Ascending aorta (tissue), 2 donors: ENCODE results near the gene ESPNL. TPM values are rescaled to one million over a fixed set of nuclear protein-coding genes. Genes with fewer than 3 reads are reported as not detected.

ENCODE experiments used
- DNase-seq, 2 donors: peaks; one replicate each; pipeline ENCODE4 v3.0.0-alpha.2; 2019; ENCODE audit warnings: low spot score in 2 of 2
- H3K27ac ChIP-seq, 2 donors: fragments of 200-600 bp; sonication (generic); one replicate each; pipeline ENCODE4 v1.5.1; 2016 to 2017; ENCODE audit warnings: mild to moderate bottlenecking in 1 of 2
- H3K27me3 ChIP-seq: fragments of 200-600 bp; sonication (generic); one replicate; pipeline ENCODE4 v1.5.1; 2017
- H3K36me3 ChIP-seq, 2 donors: fragments of 200-600 bp; sonication (generic); one replicate each; pipeline ENCODE4 v1.5.1; 2016
- H3K4me1 ChIP-seq, 2 donors: fragments of 200-600 bp; sonication (generic); one replicate each; pipeline ENCODE4 v1.5.1; 2016 to 2017; ENCODE audit warnings: mild to moderate bottlenecking in 1 of 2
- H3K4me3 ChIP-seq, 2 donors: fragments of 200-600 bp; sonication (generic); one replicate each; pipeline ENCODE4 v1.5.1; 2016 to 2017; ENCODE audit warnings: mild to moderate bottlenecking in 1 of 2
- H3K9me3 ChIP-seq, 2 donors: fragments of 200-600 bp; sonication (generic); one replicate each; pipeline ENCODE4 v1.5.1; 2016
- intact Hi-C: fragments of 100-400 bp; cut with DNase I; formaldehyde crosslinking; loops from one replicate; pipeline ENCODE4 v1.15.1; 2023
- total RNA-seq: library from RNA; depleted of rRNA; stranded (reverse); fragments of >200 nt; gene quantifications from one replicate; pipeline ENCODE4 v1.1.0, GENCODE V29; 2016
- TF ChIP-seq, protein P1 (sequence below), 3 experiments: fragments of 200-600 bp in 2 of 3; fragments of 450-650 bp in 1 of 3; sonication (generic) in 2 of 3; IDR thresholded peaks; one replicate each; pipeline ENCODE4 v1.5.1; 2016 to 2019; ENCODE audit warnings: antibody characterized with exemption in 3 of 3, mild to moderate bottlenecking in 1 of 3, moderate library complexity in 1 of 3

ESPNL gene
- total RNA-seq, 1 donor from 2014 or later: not detected

DNA sequence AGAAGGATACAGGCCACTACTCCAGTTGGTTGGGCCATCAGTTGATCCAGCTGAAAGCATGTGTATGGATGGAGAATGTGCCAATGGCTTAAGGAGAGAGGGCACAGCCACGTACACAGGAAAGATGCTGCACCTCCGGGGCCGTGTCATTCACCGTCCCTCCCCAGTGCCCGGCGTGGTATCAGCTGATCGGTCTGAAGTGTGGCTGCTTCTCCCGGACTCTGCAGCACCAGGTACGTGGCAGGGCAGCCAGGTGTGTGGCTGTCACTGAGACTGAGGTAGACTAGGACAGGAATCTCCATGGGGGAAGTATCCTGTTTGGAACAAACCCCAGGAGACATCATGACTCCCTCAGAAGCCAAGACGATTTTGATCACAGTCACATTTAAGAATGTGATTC lies 54.4 kb downstream of the ESPNL start:
- no peaks in the 10 kb centered on the region for H3K9me3 ChIP-seq
- no peak for DNase-seq
- no peaks in the 10 kb centered on the region for H3K27me3 ChIP-seq
- H3K27ac ChIP-seq: no peak overlapping the region
- peaks cover 3 to 6% of the 10 kb centered on the region in 2 donors for H3K4me1 ChIP-seq
- intact Hi-C loops: no loop called here
- peaks cover 7 to 11% of the 10 kb centered on the region in 2 donors for H3K36me3 ChIP-seq
- no peak overlapping the region for H3K4me3 ChIP-seq
- TF ChIP-seq, protein P1, sequence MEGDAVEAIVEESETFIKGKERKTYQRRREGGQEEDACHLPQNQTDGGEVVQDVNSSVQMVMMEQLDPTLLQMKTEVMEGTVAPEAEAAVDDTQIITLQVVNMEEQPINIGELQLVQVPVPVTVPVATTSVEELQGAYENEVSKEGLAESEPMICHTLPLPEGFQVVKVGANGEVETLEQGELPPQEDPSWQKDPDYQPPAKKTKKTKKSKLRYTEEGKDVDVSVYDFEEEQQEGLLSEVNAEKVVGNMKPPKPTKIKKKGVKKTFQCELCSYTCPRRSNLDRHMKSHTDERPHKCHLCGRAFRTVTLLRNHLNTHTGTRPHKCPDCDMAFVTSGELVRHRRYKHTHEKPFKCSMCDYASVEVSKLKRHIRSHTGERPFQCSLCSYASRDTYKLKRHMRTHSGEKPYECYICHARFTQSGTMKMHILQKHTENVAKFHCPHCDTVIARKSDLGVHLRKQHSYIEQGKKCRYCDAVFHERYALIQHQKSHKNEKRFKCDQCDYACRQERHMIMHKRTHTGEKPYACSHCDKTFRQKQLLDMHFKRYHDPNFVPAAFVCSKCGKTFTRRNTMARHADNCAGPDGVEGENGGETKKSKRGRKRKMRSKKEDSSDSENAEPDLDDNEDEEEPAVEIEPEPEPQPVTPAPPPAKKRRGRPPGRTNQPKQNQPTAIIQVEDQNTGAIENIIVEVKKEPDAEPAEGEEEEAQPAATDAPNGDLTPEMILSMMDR (IDR thresholded peaks at IDR 0.05): no peak

- Histone ChIP-seq H3K9me3 (no peaks in the 10 kb centered on the region), H3K4me1 (peaks cover 3 to 6% of the 10 kb centered on the region in 2 donors), H3K27ac (peak overlapping the region in 1 of 2 donors; percentile 59), H3K4me3 (no peak overlapping the region), H3K27me3 (no peaks in the 10 kb centered on the region), H3K36me3 (peaks cover 7 to 11% of the 10 kb centered on the region in 2 donors)
- intact Hi-C loops: no loop called here
- DNase-seq: no peak
- TF ChIP-seq, protein P1 (IDR thresholded peaks at IDR 0.05): no peak
Measured at GRCh38 chr2:238155051-238155760, 55.1 kb downstream of the ESPNL start.

DNA sequence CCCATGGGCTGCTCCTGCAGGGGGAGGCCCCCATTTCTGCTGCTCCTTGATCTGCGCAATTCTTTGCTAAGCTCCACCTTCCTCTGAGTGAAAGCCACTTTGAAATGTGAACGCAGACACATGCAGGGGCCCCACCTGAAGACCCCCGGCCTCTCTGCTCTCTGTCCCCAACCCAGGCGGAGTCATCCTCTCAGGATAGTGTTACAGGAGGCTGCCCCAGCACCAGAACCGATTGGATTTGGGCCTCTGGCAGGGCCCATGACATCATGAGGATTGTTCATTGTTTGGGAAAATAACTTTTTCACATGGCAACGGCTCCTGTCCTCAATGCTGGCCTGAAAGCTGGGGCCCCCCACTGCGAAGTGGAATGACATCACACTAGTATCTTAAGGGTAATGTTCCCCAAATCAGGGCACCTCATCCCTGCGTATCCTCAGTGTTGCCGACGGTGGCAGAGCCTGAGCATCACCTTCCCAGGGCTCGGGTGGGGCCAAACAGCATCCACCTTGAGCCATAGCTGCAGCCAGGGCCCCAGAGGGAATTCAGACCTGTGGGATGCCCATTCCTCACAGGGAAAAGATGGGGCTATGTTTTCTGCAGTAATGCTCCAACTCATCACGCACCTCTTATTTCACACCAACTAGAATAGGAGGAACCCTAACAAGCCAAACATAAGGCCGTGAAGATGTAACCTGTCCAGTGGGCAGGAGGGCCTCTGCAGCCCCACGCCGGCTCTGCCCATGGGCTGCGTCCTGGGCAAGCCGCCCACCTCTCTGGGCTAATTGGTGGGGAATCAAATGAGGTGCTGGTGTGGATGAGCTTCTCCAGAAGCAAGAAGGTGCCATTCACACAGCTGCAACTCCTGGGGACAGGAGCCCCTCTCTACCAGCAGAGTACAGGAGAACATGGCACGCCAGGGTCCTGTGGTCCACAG lies 55.9 kb downstream of the ESPNL start:
- intact Hi-C loops: no loop called here
- no peak for DNase-seq
- Histone ChIP-seq H3K4me1 (peaks cover 3 to 6% of the 10 kb centered on the region in 2 donors), H3K4me3 (no peak overlapping the region), H3K27me3 (no peaks in the 10 kb centered on the region), H3K9me3 (no peaks in the 10 kb centered on the region), H3K36me3 (peaks cover 4% of the 10 kb centered on the region in 2 donors), H3K27ac (peak overlapping the region in 1 of 2 donors; percentile 59)
- TF ChIP-seq, protein P1 (IDR thresholded peaks at IDR 0.05): no peak

- TF ChIP-seq, protein P1 (IDR thresholded peaks at IDR 0.05): no peak
- H3K27ac ChIP-seq: no peak overlapping the region
- no peak overlapping the region for H3K4me3 ChIP-seq
- H3K27me3 ChIP-seq: no peaks in the 10 kb centered on the region
- H3K4me1 ChIP-seq: peaks cover 3 to 6% of the 10 kb centered on the region in 2 donors
- H3K36me3 ChIP-seq: no peaks in the 10 kb centered on the region
- no peak for DNase-seq
- H3K9me3 ChIP-seq: no peaks in the 10 kb centered on the region
- intact Hi-C loops: no loop called here
Measured at GRCh38 chr2:238157506-238158017, 57.4 kb downstream of the ESPNL start.

DNA sequence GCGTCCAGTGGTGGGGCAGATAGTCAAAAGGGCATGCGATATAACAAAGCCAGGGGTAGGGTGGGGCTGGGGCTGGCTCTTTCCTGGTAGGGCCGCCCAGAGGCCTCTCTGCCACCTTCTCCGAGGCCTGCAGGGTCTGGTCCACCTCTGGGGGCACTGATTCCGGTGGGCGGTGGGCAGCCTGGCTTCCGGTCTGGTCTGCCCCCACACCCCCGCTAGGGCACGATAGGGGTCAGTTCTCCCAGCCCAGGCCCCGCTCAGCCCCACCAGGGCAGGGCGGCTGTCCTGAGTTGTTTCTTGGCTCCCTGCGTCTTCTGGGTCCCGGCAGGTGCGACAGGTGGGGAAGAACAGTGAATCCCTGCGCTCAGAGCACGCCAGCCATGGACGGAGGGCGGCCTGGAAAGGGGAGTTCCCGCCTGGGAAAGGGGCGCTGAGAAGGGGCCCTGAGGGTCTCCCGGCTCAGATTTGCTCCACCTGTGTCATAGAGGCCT lies 57.9 kb downstream of the ESPNL start:
- Histone ChIP-seq H3K4me1 (peaks cover 3 to 6% of the 10 kb centered on the region in 2 donors), H3K27ac (no peak overlapping the region), H3K36me3 (no peaks in the 10 kb centered on the region), H3K4me3 (no peak overlapping the region), H3K27me3 (no peaks in the 10 kb centered on the region), H3K9me3 (no peaks in the 10 kb centered on the region)
- TF ChIP-seq, protein P1 (IDR thresholded peaks at IDR 0.05): no peak
- no peak for DNase-seq
- intact Hi-C loops: no loop called here
